ENCODE data around the gene KCNA4.
"Not testable (repeated sequence)": the region's sequence is repeated elsewhere in the genome, so short reads cannot be mapped to it uniquely, and the experiment has no call there.

The KCNA4 gene

GRCh38 chr11:30045144-30045543 is 28.3 kb upstream of the KCNA4 start:
- H3K4me3 ChIP-seq (replicated peaks in 1 of 2; ENCODE audit: low read depth in 2 of 2, low read length in 2 of 2) = no peak overlapping the region
- DNase-seq (ENCODE audit: low read depth in 2 of 2) = no peak
- no peak for TF ChIP-seq CTCF (IDR thresholded peaks at IDR 0.05; ENCODE audit: low read depth, low read length)

- TF ChIP-seq CTCF (IDR thresholded peaks at IDR 0.05; ENCODE audit: low read depth, low read length) = no peak
- no peak overlapping the region for H3K4me3 ChIP-seq (replicated peaks in 1 of 2; ENCODE audit: low read depth in 2 of 2, low read length in 2 of 2)
- DNase-seq (ENCODE audit: low read depth in 2 of 2) = no peak
Measured at GRCh38 chr11:30041171-30041570, 24.3 kb upstream of the KCNA4 start.

- H3K4me3 ChIP-seq (replicated peaks in 1 of 2; ENCODE audit: low read depth in 2 of 2, low read length in 2 of 2); DNase-seq (ENCODE audit: low read depth in 2 of 2): not testable (repeated sequence)
Measured at GRCh38 chr11:30034746-30035145, 17.9 kb upstream of the KCNA4 start.

GRCh38 chr11:30034166-30034565 is 17.3 kb upstream of the KCNA4 start:
- H3K4me3 ChIP-seq (replicated peaks in 1 of 2; ENCODE audit: low read depth in 2 of 2, low read length in 2 of 2); DNase-seq (ENCODE audit: low read depth in 2 of 2): not testable (repeated sequence)

- H3K4me3 ChIP-seq (replicated peaks in 1 of 2; ENCODE audit: low read depth in 2 of 2, low read length in 2 of 2) = no peak overlapping the region
- no peak for TF ChIP-seq CTCF (IDR thresholded peaks at IDR 0.05; ENCODE audit: low read depth, low read length)
- no peak for DNase-seq (ENCODE audit: low read depth in 2 of 2)
Measured at GRCh38 chr11:30025396-30026139, 8.7 kb upstream of the KCNA4 start.

- TF ChIP-seq CTCF (IDR thresholded peaks at IDR 0.05; ENCODE audit: low read depth, low read length) = no peak
- peak in 1 of 2 donors; percentile 27 for DNase-seq (ENCODE audit: low read depth in 2 of 2)
- H3K4me3 ChIP-seq (replicated peaks in 1 of 2; ENCODE audit: low read depth in 2 of 2, low read length in 2 of 2) = no peak overlapping the region
Measured at GRCh38 chr11:30023074-30023473, 6.2 kb upstream of the KCNA4 start.

- no peak for DNase-seq (ENCODE audit: low read depth in 2 of 2)
- H3K4me3 ChIP-seq (replicated peaks in 1 of 2; ENCODE audit: low read depth in 2 of 2, low read length in 2 of 2) = no peak overlapping the region
- no peak for TF ChIP-seq CTCF (IDR thresholded peaks at IDR 0.05; ENCODE audit: low read depth, low read length)
Measured at GRCh38 chr11:30019481-30019880, 2.7 kb upstream of the KCNA4 start.

- no peak for TF ChIP-seq CTCF (IDR thresholded peaks at IDR 0.05; ENCODE audit: low read depth, low read length)
Measured at GRCh38 chr11:30018495-30018894, 1.7 kb upstream of the KCNA4 start.

More at GRCh38 chr11:30018495-30018894, 1.7 kb upstream of the KCNA4 start:
- no peak for DNase-seq (ENCODE audit: low read depth in 2 of 2)
- no peak overlapping the region for H3K4me3 ChIP-seq (replicated peaks in 1 of 2; ENCODE audit: low read depth in 2 of 2, low read length in 2 of 2)

Data from cardiac fibroblast (primary cell).